Heart left ventricle (tissue), 16 donors: ENCODE measurements around the gene C1orf21. TPM values are rescaled to one million over a fixed set of nuclear protein-coding genes. Genes with fewer than 3 reads are reported as not detected.

ENCODE experiments used
- ATAC-seq, 4 donors: fragments of 200-7000 bp; cut with Tn5 transposase; one replicate each; pipeline ENCODE4 v1.9.1; 2020 to 2022; ENCODE audit warnings: moderate library complexity in 4 of 4, mild to moderate bottlenecking in 3 of 4, moderate number of reproducible peaks in 1 of 4
- DNase-seq, 5 donors: peaks; one replicate each; pipeline ENCODE4 v3.0.0-alpha.2; 2020
- H3K27ac ChIP-seq, 12 donors: fragments of 200-600 bp; sonication (generic) in 4 of 12; one replicate each; pipeline versions ENCODE4 v1.5.0 to v1.8.0; 2016 to 2022; ENCODE audit warnings: mild to moderate bottlenecking in 2 of 12
- H3K27me3 ChIP-seq, 9 donors: fragments of 200-600 bp; sonication (generic) in 2 of 9; one replicate each; pipeline versions ENCODE4 v1.5.1 to v1.8.0; 2016 to 2022; ENCODE audit warnings: mild to moderate bottlenecking in 3 of 9
- H3K36me3 ChIP-seq, 9 donors: fragments of 200-600 bp; sonication (generic) in 2 of 9; one replicate each; pipeline versions ENCODE4 v1.5.0 to v1.8.0; 2018 to 2022; ENCODE audit warnings: mild to moderate bottlenecking in 2 of 9
- H3K4me1 ChIP-seq, 12 donors: fragments of 200-600 bp; sonication (generic) in 4 of 12; one replicate each; pipeline versions ENCODE4 v1.5.0 to v1.8.0; 2016 to 2022; ENCODE audit warnings: mild to moderate bottlenecking in 3 of 12
- H3K4me3 ChIP-seq, 12 donors: fragments of 200-600 bp; sonication (generic) in 4 of 12; one replicate each; pipeline versions ENCODE4 v1.5.0 to v1.8.0; 2017 to 2022; ENCODE audit warnings: mild to moderate bottlenecking in 9 of 12, moderate library complexity in 4 of 12
- H3K9me3 ChIP-seq, 12 donors: fragments of 200-600 bp; sonication (generic) in 4 of 12; one replicate each; pipeline versions ENCODE4 v1.5.0 to v1.8.0; 2016 to 2022; ENCODE audit warnings: mild to moderate bottlenecking in 1 of 12
- POLR2A ChIP-seq, 2 donors: fragments of 450-650 bp; IDR thresholded peaks; one replicate each; pipeline ENCODE4 v1.6.1; 2017; ENCODE audit warnings: antibody characterized with exemption in 2 of 2, mild to moderate bottlenecking in 2 of 2, moderate library complexity in 2 of 2
- WGBS, 4 donors: extraction: QIAGEN DNeasy Blood & Tissue Kit in 2 of 4; methylation state at CpG; one replicate each; pipeline versions ENCODE4 v1.1.5 to v1.1.7; 2013 to 2018; 5-methylcytosine and 5-hydroxymethylcytosine counted together
- intact Hi-C, 10 donors: fragments of 100-400 bp; cut with DNase I; formaldehyde crosslinking; loops; one replicate each; pipeline versions ENCODE4 v1.11.1 to v1.14.2; 2022
- polyA plus RNA-seq, 2 donors: library from polyadenylated mRNA; stranded (reverse); fragments of 200-250 nt; gene quantifications; one replicate each; pipeline ENCODE4 v1.2.3, GENCODE V29; 2013
- total RNA-seq, 9 donors: library from RNA; depleted of rRNA in 2 of 9; stranded (reverse); fragments of >200 nt in 2 of 9; fragmentation: NEBNext Ultra II Directional in 3 of 9; extraction: Animal tissue kit (Norgen Biotek cat#: 25700) in 3 of 9; gene quantifications; one replicate each; pipeline versions ENCODE4 v1.1.0 to v1.2.4, GENCODE V29; 2016 to 2023
- TF ChIP-seq, protein P1 (sequence below), 12 donors: fragments of 200-600 bp; sonication (generic) in 4 of 12; IDR thresholded peaks; one replicate each; pipeline versions ENCODE4 v1.5.0 to v1.8.0; 2018 to 2022; ENCODE audit warnings: antibody characterized with exemption in 12 of 12, mild to moderate bottlenecking in 5 of 12
- donor health status: ischemic (EF 13 %, LVEDD 7.1; RV severe dilation, severe dysfunction).
- donor health status: healthy with polysubstance abuse.
- donor health status: DM: no; HTN: yes; CAD: no.
- donor health status: DM: no; HTN: no; CAD: no.
- donor health status: ischemic (EF 25% LVEDD 6.9; RV normal size, moderate dysfunction).
- donor health status: ischemic (EF 25% LVEDD 5.7; RV mildly dilated, moderate dysfunction).
- donor health status: healthy.
- donor health status: DM: yes; HTN: yes; CAD: no.
- donor health status: ischemic (EF 35%, LVEDD 5.7; RV mildly dilated, moderate dysfunction).
- donor health status: nonischemic (EF 11% LVEDD 7.7; RV severe dilation, severe dysfunction).
- donor health status: DM: yes; HTN: yes; CAD: no.
- donor health status: PGD.
- donor health status: ischemic (EF 29% LVEDD 5.4; RV normal size, mild dysfunction).
- donor health status: nonischemic (EF 23%, LVEDD 6.1; RV moderate dilation, normal function).

Gene C1orf21
- total and polyA plus RNA-seq, 11 donors = 32.0 to 81.3 (median 68.4) TPM

DNA sequence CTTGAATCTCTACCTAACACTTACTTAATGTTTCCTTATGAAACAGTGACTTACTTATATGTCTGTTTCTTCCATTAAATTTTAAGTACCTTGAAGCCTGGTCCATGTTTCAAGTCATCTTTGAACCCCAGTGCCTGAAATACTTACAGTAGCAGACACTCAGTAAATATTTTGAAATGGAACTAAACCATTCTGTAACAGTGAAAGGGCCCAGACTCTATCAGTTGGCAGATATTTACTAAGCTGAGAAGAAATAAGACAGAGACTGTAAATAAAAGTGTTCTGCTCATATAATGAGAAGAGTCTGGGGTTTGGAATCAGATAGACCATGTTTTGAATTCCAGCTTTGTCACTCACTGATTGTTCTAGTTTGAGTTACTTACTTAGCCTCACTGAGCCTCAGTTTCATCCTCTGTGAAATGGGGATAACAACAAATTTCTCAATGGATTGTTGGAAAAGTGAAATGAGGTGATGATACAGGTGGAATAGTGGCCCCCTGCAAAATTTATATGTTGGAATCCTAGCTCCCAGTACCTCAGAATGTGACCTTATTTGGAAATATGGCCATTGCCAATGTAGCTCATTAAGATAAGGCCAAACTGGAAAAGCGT lies 19.3 kb upstream of the C1orf21 start:
- no peak overlapping the region for H3K4me3 ChIP-seq

DNA sequence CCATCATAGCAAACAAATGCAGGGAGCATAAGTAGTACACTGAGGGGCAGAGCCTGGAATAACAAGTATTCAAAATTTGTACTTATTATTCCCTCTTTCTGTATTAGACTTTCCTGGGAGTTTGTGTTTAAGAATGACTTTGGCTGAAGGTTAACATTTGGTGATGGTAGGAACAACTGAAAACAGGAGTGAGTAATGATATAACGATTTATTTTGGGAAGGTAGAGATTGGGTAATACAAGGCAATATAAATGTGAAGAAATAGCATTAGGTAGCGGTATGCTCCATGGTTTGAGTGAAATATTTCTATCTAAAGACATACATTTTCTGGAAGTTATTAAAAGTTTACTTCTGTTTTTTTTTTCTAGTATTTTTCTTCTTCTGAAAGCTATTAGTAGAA lies 18.5 kb upstream of the C1orf21 start:
- Histone ChIP-seq H3K27me3 (no peaks in the 10 kb centered on the region), H3K27ac (no peak overlapping the region), H3K4me1 (peaks cover 0 to 10% (median 0%) of the 10 kb centered on the region in 12 donors), H3K9me3 (no peaks in the 10 kb centered on the region), H3K4me3 (no peak overlapping the region), H3K36me3 (no peaks in the 10 kb centered on the region)
- peak in 1 of 4 donors; percentile 52 for ATAC-seq
- DNase-seq = no peak
- 70 to 75% (median 73%) methylated on average over 2 of the region's 2 CpGs for WGBS, 4 donors
- no peak for TF ChIP-seq POLR2A (IDR thresholded peaks at IDR 0.05)
- TF ChIP-seq, protein P1, sequence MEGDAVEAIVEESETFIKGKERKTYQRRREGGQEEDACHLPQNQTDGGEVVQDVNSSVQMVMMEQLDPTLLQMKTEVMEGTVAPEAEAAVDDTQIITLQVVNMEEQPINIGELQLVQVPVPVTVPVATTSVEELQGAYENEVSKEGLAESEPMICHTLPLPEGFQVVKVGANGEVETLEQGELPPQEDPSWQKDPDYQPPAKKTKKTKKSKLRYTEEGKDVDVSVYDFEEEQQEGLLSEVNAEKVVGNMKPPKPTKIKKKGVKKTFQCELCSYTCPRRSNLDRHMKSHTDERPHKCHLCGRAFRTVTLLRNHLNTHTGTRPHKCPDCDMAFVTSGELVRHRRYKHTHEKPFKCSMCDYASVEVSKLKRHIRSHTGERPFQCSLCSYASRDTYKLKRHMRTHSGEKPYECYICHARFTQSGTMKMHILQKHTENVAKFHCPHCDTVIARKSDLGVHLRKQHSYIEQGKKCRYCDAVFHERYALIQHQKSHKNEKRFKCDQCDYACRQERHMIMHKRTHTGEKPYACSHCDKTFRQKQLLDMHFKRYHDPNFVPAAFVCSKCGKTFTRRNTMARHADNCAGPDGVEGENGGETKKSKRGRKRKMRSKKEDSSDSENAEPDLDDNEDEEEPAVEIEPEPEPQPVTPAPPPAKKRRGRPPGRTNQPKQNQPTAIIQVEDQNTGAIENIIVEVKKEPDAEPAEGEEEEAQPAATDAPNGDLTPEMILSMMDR (IDR thresholded peaks at IDR 0.05) = no peak
- intact Hi-C loops = loop anchor here in 1 of 10 donors (5.0 kb wide), 1 partner anchor 36 kb away; no protein-coding TSS in a partner anchor

More for the DNA sequence above, 19.3 kb upstream of the C1orf21 start:
- Histone ChIP-seq H3K4me1 (peaks cover 0 to 10% (median 0%) of the 10 kb centered on the region in 12 donors), H3K9me3 (no peaks in the 10 kb centered on the region), H3K27ac (no peak overlapping the region), H3K36me3 (no peaks in the 10 kb centered on the region), H3K27me3 (no peaks in the 10 kb centered on the region)
- 95 to 100% (median 96%) methylated on average over 1 of the region's 1 CpG for WGBS, 4 donors
- intact Hi-C loops = loop anchor here in 1 of 10 donors (5.0 kb wide), 1 partner anchor 35 kb away; no protein-coding TSS in a partner anchor
- no peak for DNase-seq
- ATAC-seq = no peak
- TF ChIP-seq, protein P1 (IDR thresholded peaks at IDR 0.05) = no peak
- no peak for TF ChIP-seq POLR2A (IDR thresholded peaks at IDR 0.05)

DNA sequence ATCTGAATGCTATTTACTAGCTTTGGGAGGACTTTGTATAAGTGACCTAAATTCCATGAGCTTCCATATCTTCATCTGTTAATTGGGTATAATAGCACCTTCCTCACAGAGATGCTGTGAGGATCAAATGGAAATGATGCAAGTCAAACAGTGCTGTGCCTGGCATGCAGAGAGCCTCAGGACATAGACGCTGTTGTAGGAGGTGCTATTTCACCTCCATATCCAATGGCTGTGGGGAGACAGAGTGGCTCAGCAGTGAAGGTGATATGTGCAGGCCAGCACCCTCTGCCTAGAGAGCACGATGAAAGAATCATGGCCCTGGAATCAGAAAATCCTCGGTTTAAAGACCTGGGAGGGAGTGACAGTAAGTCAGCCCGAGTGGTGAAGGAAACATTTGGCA lies 16.0 kb upstream of the C1orf21 start:
- intact Hi-C loops = loop anchor here in 3 of 10 donors (10.0 kb wide), 2 partner anchors 294 to 296 kb away; no protein-coding TSS in a partner anchor
- no peak overlapping the region for H3K27ac ChIP-seq
- H3K36me3 ChIP-seq = no peaks in the 10 kb centered on the region
- H3K27me3 ChIP-seq = no peaks in the 10 kb centered on the region
- WGBS, 4 donors = 89 to 92% (median 90%) methylated on average over 4 of the region's 4 CpGs
- no peak for ATAC-seq
- DNase-seq = no peak
- no peak for TF ChIP-seq POLR2A (IDR thresholded peaks at IDR 0.05)
- TF ChIP-seq, protein P1 (IDR thresholded peaks at IDR 0.05) = no peak
- H3K4me3 ChIP-seq = no peak overlapping the region
- H3K4me1 ChIP-seq = peaks cover 0 to 10% (median 0%) of the 10 kb centered on the region in 12 donors
- H3K9me3 ChIP-seq = no peaks in the 10 kb centered on the region

- Histone ChIP-seq H3K27me3 (no peaks in the 10 kb centered on the region), H3K9me3 (no peaks in the 10 kb centered on the region), H3K36me3 (no peaks in the 10 kb centered on the region), H3K27ac (no peak overlapping the region), H3K4me3 (no peak overlapping the region), H3K4me1 (peaks cover 0 to 6% (median 0%) of the 10 kb centered on the region in 12 donors)
- TF ChIP-seq POLR2A (IDR thresholded peaks at IDR 0.05) = no peak
- TF ChIP-seq, protein P1 (IDR thresholded peaks at IDR 0.05) = no peak
- intact Hi-C loops = loop anchor here in 3 of 10 donors (10.0 kb wide), 2 partner anchors 292 to 298 kb away; no protein-coding TSS in a partner anchor
- 48 to 69% (median 59%) methylated on average over 4 of the region's 4 CpGs for WGBS, 4 donors
- ATAC-seq = peak in 2 of 4 donors; percentile 71 to 73
- DNase-seq = peak in 1 of 5 donors; percentile 24
Measured at GRCh38 chr1:184373155-184373554, 13.7 kb upstream of the C1orf21 start.
